IMR-90 (cell line): ENCODE results near the gene MCTP1.

Source experiments
- CTCF ChIP-seq: conservative IDR thresholded peaks from 2 replicates; pipeline ENCODE4 v1.5.1; 2012; ENCODE audit warnings: mild to moderate bottlenecking, low read depth, low read length, improper control_type of control experiment
- MAFK ChIP-seq: IDR thresholded peaks from 2 replicates; pipeline ENCODE4 v1.6.1; 2012; ENCODE audit warnings: low read depth, low read length, improper control_type of control experiment
- POLR2A ChIP-seq: IDR thresholded peaks from 2 replicates; pipeline ENCODE4 v1.6.1; 2012; ENCODE audit warnings: mild to moderate bottlenecking, low read depth, low read length

GRCh38 chr5:95332158-95332557, 47.3 kb upstream of the MCTP1 start:
- TF ChIP-seq POLR2A, result no peak
- no peak for TF ChIP-seq MAFK
- TF ChIP-seq CTCF, result no peak
